ENCODE data around the gene FBXO21. TPM values are rescaled to one million over a fixed set of nuclear protein-coding genes. Genes with fewer than 3 reads are reported as not detected.
"Not testable (repeated sequence)": the region's sequence is repeated elsewhere in the genome, so short reads cannot be mapped to it uniquely, and the experiment has no call there.

The FBXO21 gene
- total and polyA plus RNA-seq, 7 donors: 6.9 to 38.8 (median 19.9) TPM

GRCh38 chr12:117098024-117098360 lies 92.3 kb downstream of the FBXO21 start:
- Histone ChIP-seq H3K9me3 (no peaks in the 10 kb centered on the region), H3K27ac (no peak overlapping the region), H3K27me3 (ENCODE audit: insufficient read depth in 3 of 3, low read length in 2 of 3) (peaks cover 0 to 79% (median 22%) of the 10 kb centered on the region in 3 donors), H3K36me3 (ENCODE audit: insufficient read depth in 1 of 2, low read depth in 1 of 2) (no peaks in the 10 kb centered on the region), H3K4me3 (peak overlapping the region; percentile 73), H3K4me1 (peaks cover 8% of the 10 kb centered on the region)
- WGBS, 3 donors: 17 to 22% (median 21%) methylated on average over 3 of the region's 3 CpGs
- ATAC-seq (no peak), DNase-seq (no peak)
- TF ChIP-seq, protein P1, sequence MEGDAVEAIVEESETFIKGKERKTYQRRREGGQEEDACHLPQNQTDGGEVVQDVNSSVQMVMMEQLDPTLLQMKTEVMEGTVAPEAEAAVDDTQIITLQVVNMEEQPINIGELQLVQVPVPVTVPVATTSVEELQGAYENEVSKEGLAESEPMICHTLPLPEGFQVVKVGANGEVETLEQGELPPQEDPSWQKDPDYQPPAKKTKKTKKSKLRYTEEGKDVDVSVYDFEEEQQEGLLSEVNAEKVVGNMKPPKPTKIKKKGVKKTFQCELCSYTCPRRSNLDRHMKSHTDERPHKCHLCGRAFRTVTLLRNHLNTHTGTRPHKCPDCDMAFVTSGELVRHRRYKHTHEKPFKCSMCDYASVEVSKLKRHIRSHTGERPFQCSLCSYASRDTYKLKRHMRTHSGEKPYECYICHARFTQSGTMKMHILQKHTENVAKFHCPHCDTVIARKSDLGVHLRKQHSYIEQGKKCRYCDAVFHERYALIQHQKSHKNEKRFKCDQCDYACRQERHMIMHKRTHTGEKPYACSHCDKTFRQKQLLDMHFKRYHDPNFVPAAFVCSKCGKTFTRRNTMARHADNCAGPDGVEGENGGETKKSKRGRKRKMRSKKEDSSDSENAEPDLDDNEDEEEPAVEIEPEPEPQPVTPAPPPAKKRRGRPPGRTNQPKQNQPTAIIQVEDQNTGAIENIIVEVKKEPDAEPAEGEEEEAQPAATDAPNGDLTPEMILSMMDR (IDR thresholded peaks at IDR 0.05): no peak
- intact Hi-C loops (cut with DNase I): no loop called here

DNA sequence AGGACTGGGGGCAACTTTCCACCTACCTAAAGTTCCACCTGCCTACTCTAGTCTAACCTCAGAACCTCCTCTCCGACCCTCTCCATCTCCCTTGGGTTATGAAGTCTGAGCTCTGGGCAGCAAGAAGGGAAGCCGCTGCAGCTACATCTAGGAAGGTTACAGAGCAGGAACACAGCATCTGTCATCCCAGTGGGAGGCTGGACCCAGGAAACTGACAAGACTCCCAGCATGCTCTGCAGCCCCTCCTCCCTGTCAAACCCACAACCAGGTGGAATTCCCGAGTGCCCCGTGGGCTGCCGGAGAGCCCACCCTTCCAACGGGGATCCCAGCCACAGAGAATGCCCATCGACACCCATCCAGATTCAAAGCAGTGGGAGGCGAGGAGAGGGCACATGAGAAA lies 93.1 kb downstream of the FBXO21 start:
- Histone ChIP-seq H3K36me3 (ENCODE audit: insufficient read depth in 1 of 2, low read depth in 1 of 2) (no peaks in the 10 kb centered on the region), H3K4me1 (peaks cover 8% of the 10 kb centered on the region), H3K9me3 (no peaks in the 10 kb centered on the region), H3K27ac (no peak overlapping the region), H3K4me3 (peak overlapping the region; percentile 73), H3K27me3 (ENCODE audit: insufficient read depth in 3 of 3, low read length in 2 of 3) (peaks cover 0 to 84% (median 22%) of the 10 kb centered on the region in 3 donors)
- TF ChIP-seq, protein P1 (IDR thresholded peaks at IDR 0.05): no peak
- ATAC-seq (no peak), DNase-seq (no peak)
- WGBS, 3 donors: 20 to 23% (median 22%) methylated on average over 8 of the region's 8 CpGs
- intact Hi-C loops (cut with DNase I): no loop called here

- no peak for DNase-seq
- Histone ChIP-seq H3K27me3 (ENCODE audit: insufficient read depth in 3 of 3, low read length in 2 of 3) (peaks cover 0 to 81% (median 24%) of the 10 kb centered on the region in 3 donors), H3K27ac (no peak overlapping the region), H3K36me3 (ENCODE audit: insufficient read depth in 1 of 2, low read depth in 1 of 2) (no peaks in the 10 kb centered on the region), H3K4me3 (peak overlapping the region; percentile 73), H3K9me3 (no peaks in the 10 kb centered on the region), H3K4me1 (peaks cover 8% of the 10 kb centered on the region)
- no peak for ATAC-seq
- TF ChIP-seq, protein P1 (IDR thresholded peaks at IDR 0.05): no peak
- intact Hi-C loops (cut with DNase I): no loop called here
- WGBS, 3 donors: 31 to 38% (median 36%) methylated on average over 11 of the region's 11 CpGs
Observed at GRCh38 chr12:117096501-117097042, 93.7 kb downstream of the FBXO21 start.

GRCh38 chr12:117095191-117095590 lies 95.1 kb downstream of the FBXO21 start:
- H3K9me3 ChIP-seq; H3K4me3 ChIP-seq; DNase-seq; H3K4me1 ChIP-seq; H3K27ac ChIP-seq; ATAC-seq; H3K36me3 ChIP-seq (ENCODE audit: insufficient read depth in 1 of 2, low read depth in 1 of 2); intact Hi-C loops (cut with DNase I): not testable (repeated sequence)
- H3K27me3 ChIP-seq (ENCODE audit: insufficient read depth in 3 of 3, low read length in 2 of 3): peaks cover 0 to 68% (median 25%) of the 10 kb centered on the region in 3 donors
- 84 to 90% (median 86%) methylated on average over 10 of the region's 10 CpGs for WGBS, 3 donors

- DNase-seq (no peak), ATAC-seq (no peak)
- intact Hi-C loops (cut with DNase I): no loop called here
- 47 to 51% (median 51%) methylated on average over 17 to 18 of the region's 18 CpGs for WGBS, 3 donors
- Histone ChIP-seq H3K4me3 (no peak overlapping the region), H3K27me3 (ENCODE audit: insufficient read depth in 3 of 3, low read length in 2 of 3) (peaks cover 0 to 57% (median 19%) of the 10 kb centered on the region in 3 donors), H3K36me3 (ENCODE audit: insufficient read depth in 1 of 2, low read depth in 1 of 2) (no peaks in the 10 kb centered on the region), H3K27ac (no peak overlapping the region), H3K9me3 (peaks cover 11% of the 10 kb centered on the region), H3K4me1 (peaks cover 8% of the 10 kb centered on the region)
- TF ChIP-seq, protein P1 (IDR thresholded peaks at IDR 0.05): no peak
Observed at GRCh38 chr12:117093918-117094630, 96.2 kb downstream of the FBXO21 start.
